Activated CD4-positive, alpha-beta T cell treated with anti-CD3 and anti-CD28 coated beads, Interleukin-2, amount 10 ng/mL, durations not matched to agents 24 days and 14 days (primary cell): ENCODE results near the gene CNGA3. TPM values are rescaled to one million over a fixed set of nuclear protein-coding genes. Genes with fewer than 3 reads are reported as not detected.

Source experiments
- DNase-seq: peaks from one replicate; pipeline ENCODE4 v3.0.0; 2022
- H3K27ac Mint-ChIP-seq: one replicate; pipeline ENCODE4 v1.8.0; 2022; ENCODE audit warnings: mild to moderate bottlenecking, mixed read lengths
- H3K27me3 Mint-ChIP-seq: one replicate; pipeline ENCODE4 v1.8.0; 2022; ENCODE audit warnings: mixed read lengths
- H3K36me3 Mint-ChIP-seq: one replicate; pipeline ENCODE4 v1.8.0; 2022; ENCODE audit warnings: low read depth, mild to moderate bottlenecking, mixed read lengths
- H3K4me1 Mint-ChIP-seq: one replicate; pipeline ENCODE4 v1.8.0; 2021; ENCODE audit warnings: mixed read lengths
- H3K4me3 Mint-ChIP-seq: one replicate; pipeline ENCODE4 v1.8.0; 2022; ENCODE audit warnings: mild to moderate bottlenecking, moderate library complexity, mixed read lengths
- H3K9me3 Mint-ChIP-seq: one replicate; pipeline ENCODE4 v1.8.0; 2021; ENCODE audit warnings: mixed read lengths
- intact Hi-C: fragments of 100-400 bp; cut with micrococcal nuclease; formaldehyde crosslinking; loops from one replicate; pipeline ENCODE4 v1.15.1; 2023
- total RNA-seq: library from RNA; stranded (reverse); gene quantifications from 2 replicates; pipeline ENCODE4 v1.2.3, GENCODE V29; 2022

Gene CNGA3
- total RNA-seq, 1 donor from 2014 or later = not detected

DNA sequence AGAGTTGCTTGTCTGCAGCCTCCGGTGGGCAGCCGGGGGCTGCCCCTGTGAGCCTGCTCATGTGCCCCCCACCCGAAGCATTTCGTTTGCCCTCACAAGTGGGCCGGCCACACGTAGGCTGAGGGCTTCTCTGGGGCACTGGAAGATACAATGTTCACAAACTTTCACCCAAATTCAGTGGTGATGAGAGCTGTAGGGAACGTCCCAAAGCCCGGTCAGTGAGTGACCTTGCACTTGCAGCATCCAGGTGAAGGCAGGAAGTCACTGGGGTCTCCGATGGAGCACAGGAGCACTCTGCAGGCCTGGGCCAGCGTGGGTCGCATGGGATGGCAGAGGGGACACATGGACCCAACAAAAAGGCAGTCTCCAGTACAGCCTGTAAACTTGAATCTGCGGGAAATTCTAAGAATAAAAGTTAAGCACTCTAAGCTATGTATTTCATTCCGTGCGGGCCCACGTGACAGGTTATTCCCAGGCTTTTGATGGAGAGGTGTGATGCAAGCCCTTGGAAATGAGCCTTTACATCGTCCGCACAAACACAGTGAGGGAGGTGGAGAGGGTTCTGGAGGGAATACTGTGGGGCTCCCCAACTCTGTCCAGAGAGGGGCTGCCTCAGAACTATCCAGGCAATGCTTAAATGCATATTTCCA is 42.5 kb downstream of the CNGA3 start:
- no peaks in the 10 kb centered on the region for H3K36me3 Mint-ChIP-seq
- H3K4me3 Mint-ChIP-seq = no peak overlapping the region
- H3K9me3 Mint-ChIP-seq = no peaks in the 10 kb centered on the region
- H3K27me3 Mint-ChIP-seq = peaks cover 8% of the 10 kb centered on the region
- DNase-seq = no peak
- no peak overlapping the region for H3K27ac Mint-ChIP-seq
- intact Hi-C loops = loop anchor here (10.0 kb wide), 1 partner anchor 644 kb away; no protein-coding TSS in a partner anchor
- H3K4me1 Mint-ChIP-seq = peaks cover 3% of the 10 kb centered on the region

DNA sequence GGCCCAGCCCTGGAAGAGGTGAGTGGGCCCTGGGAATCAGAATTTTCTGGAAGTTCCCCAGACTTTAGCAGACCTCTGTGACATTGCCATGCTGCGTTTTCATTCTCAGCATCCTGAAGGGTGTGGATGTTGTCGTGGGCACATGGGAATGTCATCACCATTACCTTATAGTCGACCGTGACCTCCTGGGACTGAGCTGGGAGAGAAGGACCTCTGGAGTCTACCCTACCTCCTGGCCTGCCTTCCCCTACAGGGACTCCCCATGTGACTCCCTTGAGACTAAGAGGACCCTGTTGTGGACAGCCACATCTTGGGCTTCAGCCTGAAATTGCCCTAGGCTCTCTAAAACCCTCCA is 43.0 kb downstream of the CNGA3 start:
- Mint-ChIP-seq H3K27ac (no peak overlapping the region), H3K9me3 (no peaks in the 10 kb centered on the region), H3K36me3 (no peaks in the 10 kb centered on the region), H3K4me3 (no peak overlapping the region), H3K27me3 (peaks cover 8% of the 10 kb centered on the region), H3K4me1 (peaks cover 3% of the 10 kb centered on the region)
- intact Hi-C loops = loop anchor here (10.0 kb wide), 1 partner anchor 644 kb away; no protein-coding TSS in a partner anchor
- no peak for DNase-seq

DNA sequence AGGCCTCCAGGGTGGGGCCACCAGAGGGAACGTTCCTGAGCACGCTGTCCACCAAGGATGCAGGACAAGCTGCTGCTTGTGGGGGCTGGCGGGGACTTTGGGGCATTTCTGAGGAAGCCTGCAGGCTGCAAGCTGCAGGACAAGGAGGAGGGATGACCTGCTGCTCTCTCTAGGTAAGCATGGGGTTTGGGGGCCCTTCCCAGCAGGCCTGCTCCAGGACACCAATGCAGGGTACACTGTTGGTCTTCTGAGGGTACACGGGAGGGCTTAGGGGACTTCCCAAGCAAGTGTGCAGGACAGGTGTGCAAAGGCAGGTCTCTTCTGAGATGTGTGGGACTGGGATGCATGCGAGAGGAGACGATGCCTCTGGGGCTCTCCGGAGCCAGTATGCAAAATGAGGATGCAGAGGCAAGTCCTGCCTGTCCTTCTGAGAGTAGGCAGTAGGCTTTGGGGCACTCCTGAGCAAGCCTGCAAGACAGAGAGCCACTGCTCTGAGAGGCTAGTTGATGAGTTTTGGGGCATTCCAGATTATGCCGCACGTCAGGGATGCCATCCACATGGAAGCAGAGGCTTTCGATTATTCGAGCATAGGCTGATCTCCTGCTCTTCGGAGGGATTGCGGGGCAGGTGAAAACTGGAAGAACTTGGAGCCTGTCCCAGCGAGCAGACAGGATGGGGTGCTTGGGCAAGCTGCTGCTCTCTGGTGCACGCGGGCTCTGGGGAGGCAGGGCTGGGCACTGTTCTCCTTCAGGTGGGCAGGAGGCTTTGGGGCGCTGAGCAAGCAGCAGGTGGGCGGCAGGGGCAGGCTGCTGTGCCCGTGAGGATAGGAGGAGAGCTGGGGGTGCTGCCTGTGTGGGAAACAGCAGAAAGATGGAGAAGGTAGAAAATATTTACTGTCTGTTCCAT is 44.6 kb downstream of the CNGA3 start:
- no peak for DNase-seq
- no peak overlapping the region for H3K27ac Mint-ChIP-seq
- H3K4me3 Mint-ChIP-seq = no peak overlapping the region
- H3K36me3 Mint-ChIP-seq = no peaks in the 10 kb centered on the region
- H3K27me3 Mint-ChIP-seq = peaks cover 5% of the 10 kb centered on the region
- H3K4me1 Mint-ChIP-seq = no peaks in the 10 kb centered on the region
- no peaks in the 10 kb centered on the region for H3K9me3 Mint-ChIP-seq
- intact Hi-C loops = no loop called here

DNA sequence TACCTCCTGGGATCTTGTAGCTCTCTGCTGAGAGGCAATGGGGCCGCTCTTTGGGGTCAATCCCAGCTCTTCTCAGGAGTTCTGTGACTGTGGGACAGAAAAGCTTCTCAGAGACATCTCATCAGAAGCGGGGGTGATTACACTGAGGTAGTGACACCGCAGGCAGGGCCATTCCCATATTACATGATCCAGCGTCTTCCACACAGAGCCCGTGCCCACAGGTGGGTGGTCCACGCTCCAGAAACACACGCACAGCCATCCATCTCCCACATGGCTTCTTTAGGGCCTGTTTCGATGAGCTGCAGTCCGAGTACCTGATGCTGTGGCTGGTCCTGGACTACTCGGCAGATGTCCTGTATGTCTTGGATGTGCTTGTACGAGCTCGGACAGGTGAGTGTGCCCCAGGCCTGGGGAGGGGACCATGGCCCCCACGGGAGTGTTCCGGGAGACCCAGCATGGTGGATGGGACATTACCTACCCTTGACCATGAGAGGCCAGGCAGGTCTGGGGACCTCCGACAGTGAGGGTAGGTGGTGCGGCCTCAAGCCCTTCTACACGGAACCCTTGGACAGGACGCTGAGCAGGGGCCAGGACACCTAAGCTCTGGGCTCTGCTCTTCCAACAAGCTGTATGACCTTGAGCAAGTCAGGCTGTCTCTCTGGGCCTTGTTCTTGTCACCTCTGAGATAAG is 45.5 kb downstream of the CNGA3 start:
- no peaks in the 10 kb centered on the region for H3K36me3 Mint-ChIP-seq
- H3K9me3 Mint-ChIP-seq = no peaks in the 10 kb centered on the region
- no peak overlapping the region for H3K4me3 Mint-ChIP-seq

DNA sequence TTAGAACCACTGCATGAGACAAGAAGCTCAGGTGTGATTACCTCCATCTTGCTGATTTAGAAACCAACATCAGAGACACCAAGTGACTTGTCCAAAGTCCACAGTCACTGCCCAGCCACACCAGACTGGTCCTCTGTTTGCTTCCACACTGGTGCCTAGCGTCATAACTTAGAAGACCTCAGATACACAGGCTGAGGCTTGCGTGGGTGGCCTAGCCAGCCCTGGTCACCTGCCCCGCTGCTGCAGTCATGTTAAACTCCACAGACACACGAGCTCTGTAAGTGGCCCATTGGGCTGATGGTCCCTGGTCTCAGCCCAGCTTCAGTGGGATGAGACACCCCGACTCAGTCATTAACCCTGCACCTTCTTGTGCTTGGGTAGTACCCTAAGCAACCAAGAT is 47.1 kb downstream of the CNGA3 start:
- Mint-ChIP-seq H3K36me3 (no peaks in the 10 kb centered on the region), H3K9me3 (no peaks in the 10 kb centered on the region), H3K27ac (no peak overlapping the region), H3K4me3 (no peak overlapping the region), H3K4me1 (no peaks in the 10 kb centered on the region), H3K27me3 (peaks cover 9% of the 10 kb centered on the region)
- no peak for DNase-seq
- intact Hi-C loops = no loop called here

More for the DNA sequence above, 45.5 kb downstream of the CNGA3 start:
- intact Hi-C loops = no loop called here
- H3K4me1 Mint-ChIP-seq = no peaks in the 10 kb centered on the region
- no peak overlapping the region for H3K27ac Mint-ChIP-seq
- DNase-seq = no peak
- H3K27me3 Mint-ChIP-seq = peaks cover 10% of the 10 kb centered on the region

DNA sequence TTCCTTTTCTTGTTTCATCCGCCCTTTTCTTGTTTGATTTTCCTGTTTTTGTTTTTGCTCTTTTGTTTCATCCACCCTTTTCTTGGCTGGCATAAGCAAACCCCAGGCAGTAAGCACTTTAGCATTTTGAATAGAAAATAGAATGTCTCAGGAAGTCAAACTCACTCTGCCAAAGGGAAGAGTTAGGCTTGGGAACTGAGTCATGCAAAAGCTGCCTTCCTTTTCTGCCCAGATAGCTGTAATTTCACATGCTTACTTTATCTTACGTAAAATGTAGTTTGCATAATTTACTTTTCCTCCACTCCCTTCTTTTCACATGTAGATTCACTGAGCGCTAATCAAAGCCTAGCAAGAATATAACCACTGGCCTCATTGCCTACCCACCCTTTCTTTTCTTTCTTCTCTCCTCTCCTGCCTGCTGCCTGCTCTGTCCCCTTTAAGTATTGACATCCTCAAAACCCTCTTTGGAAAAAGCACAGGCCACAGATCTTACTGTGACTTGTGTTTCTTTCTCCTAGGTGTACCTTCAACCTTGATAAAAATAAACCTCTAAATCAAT is 48.4 kb downstream of the CNGA3 start:
- Mint-ChIP-seq H3K9me3 (no peaks in the 10 kb centered on the region), H3K36me3 (no peaks in the 10 kb centered on the region), H3K27me3 (peaks cover 21% of the 10 kb centered on the region), H3K4me3 (no peak overlapping the region), H3K27ac (no peak overlapping the region), H3K4me1 (no peaks in the 10 kb centered on the region)
- intact Hi-C loops = no loop called here
- DNase-seq = no peak

DNA sequence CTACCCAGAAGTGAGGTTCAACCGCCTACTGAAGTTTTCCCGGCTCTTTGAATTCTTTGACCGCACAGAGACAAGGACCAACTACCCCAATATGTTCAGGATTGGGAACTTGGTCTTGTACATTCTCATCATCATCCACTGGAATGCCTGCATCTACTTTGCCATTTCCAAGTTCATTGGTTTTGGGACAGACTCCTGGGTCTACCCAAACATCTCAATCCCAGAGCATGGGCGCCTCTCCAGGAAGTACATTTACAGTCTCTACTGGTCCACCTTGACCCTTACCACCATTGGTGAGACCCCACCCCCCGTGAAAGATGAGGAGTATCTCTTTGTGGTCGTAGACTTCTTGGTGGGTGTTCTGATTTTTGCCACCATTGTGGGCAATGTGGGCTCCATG is 49.7 kb downstream of the CNGA3 start:
- intact Hi-C loops = no loop called here
- peaks cover 31% of the 10 kb centered on the region for H3K27me3 Mint-ChIP-seq
- H3K9me3 Mint-ChIP-seq = no peaks in the 10 kb centered on the region
- H3K4me1 Mint-ChIP-seq = no peaks in the 10 kb centered on the region
- H3K27ac Mint-ChIP-seq = no peak overlapping the region
- no peaks in the 10 kb centered on the region for H3K36me3 Mint-ChIP-seq
- no peak overlapping the region for H3K4me3 Mint-ChIP-seq
- no peak for DNase-seq

DNA sequence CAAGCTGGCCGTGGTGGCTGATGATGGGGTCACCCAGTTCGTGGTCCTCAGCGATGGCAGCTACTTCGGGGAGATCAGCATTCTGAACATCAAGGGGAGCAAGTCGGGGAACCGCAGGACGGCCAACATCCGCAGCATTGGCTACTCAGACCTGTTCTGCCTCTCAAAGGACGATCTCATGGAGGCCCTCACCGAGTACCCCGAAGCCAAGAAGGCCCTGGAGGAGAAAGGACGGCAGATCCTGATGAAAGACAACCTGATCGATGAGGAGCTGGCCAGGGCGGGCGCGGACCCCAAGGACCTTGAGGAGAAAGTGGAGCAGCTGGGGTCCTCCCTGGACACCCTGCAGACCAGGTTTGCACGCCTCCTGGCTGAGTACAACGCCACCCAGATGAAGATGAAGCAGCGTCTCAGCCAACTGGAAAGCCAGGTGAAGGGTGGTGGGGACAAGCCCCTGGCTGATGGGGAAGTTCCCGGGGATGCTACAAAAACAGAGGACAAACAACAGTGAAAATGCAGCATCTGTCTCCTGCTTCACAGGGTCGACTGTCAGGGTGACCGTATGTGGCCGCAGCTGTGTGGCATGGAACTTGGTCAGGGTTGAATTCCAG is 50.6 kb downstream of the CNGA3 start:
- no peaks in the 10 kb centered on the region for H3K9me3 Mint-ChIP-seq
- no peak for DNase-seq
- H3K4me1 Mint-ChIP-seq = no peaks in the 10 kb centered on the region

DNA sequence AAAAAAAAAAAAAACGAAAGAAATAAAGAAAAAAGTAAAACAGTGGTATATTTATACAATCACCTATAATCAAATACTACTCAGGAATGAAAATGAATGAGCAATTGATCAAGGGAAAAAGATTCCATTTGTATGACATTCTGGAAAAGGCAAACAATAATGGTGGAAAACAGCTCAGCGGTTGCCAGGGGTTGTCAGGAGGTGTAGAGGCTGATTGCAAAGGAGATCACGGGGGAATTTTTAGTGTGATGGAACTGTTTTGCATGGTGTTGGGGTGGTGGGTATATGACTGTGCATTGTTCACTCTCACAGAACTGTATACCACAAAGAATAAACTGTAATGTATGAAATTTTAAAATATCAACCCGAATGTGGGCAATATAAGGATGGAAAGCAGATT is 52.9 kb downstream of the CNGA3 start:
- no peak overlapping the region for H3K27ac Mint-ChIP-seq
- no peaks in the 10 kb centered on the region for H3K9me3 Mint-ChIP-seq
- intact Hi-C loops = no loop called here
- H3K4me3 Mint-ChIP-seq = no peak overlapping the region
- H3K27me3 Mint-ChIP-seq = peaks cover 55% of the 10 kb centered on the region
- no peak for DNase-seq
- H3K36me3 Mint-ChIP-seq = no peaks in the 10 kb centered on the region
- no peaks in the 10 kb centered on the region for H3K4me1 Mint-ChIP-seq

More for the DNA sequence above, 50.6 kb downstream of the CNGA3 start:
- intact Hi-C loops = no loop called here
- Mint-ChIP-seq H3K4me3 (no peak overlapping the region), H3K36me3 (no peaks in the 10 kb centered on the region), H3K27me3 (peaks cover 40% of the 10 kb centered on the region), H3K27ac (no peak overlapping the region)

DNA sequence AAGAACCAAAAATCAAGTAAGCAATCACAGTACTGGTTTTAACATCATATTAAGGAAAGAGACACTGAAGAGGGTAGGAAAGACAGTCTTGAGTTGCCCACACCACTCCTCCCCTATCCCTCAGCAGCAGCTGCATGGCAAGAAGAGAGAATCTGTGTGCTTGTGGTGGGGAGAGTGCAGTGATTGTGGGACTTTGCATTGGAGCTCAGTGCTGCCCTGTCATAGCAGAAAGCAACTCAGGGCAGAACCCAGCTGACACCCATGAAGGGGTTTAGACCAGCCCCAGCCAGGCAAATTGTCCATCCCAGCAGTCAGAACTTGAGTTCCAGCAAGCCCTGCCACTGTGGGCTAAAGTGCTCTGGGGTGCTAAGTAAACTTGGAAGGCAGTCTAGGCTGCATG is 57.6 kb downstream of the CNGA3 start:
- Mint-ChIP-seq H3K4me1 (no peaks in the 10 kb centered on the region), H3K4me3 (no peak overlapping the region), H3K36me3 (no peaks in the 10 kb centered on the region), H3K9me3 (no peaks in the 10 kb centered on the region), H3K27me3 (peaks cover 49% of the 10 kb centered on the region), H3K27ac (no peak overlapping the region)
- intact Hi-C loops = no loop called here
- DNase-seq = no peak

DNA sequence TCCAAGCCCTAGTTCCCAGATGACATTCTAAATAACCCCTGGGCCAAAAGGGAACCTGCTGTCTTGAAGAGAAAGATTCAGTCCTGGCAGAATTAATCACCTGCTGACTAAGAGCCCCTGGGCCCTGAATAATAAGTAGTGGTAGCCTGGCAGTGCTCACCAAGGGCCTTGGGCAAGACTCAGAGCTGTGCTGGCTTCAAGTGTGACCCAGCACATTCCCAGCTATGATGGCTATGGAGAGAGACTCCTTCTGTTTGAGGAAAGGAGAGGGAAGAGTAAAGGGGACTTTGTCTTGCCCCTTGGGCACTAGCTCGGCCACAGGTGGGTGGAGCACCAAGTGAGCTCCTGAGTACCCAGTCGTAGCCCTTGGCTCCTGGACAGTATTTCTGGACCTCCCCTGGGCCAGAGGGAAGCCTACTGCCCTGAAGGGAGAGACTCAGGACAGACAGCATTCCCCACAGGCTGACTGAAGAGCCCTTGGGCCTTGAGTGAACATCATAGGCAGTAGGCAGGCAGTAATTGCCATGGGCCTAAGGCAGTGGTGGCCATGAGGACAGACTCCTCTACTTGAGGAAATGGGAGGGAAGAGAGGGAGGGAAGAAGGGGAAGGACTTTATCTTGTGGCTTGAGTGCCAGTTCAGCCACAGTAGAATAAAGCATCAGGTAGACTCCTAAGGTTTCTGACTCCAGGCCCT is 58.4 kb downstream of the CNGA3 start:
- Mint-ChIP-seq H3K36me3 (no peaks in the 10 kb centered on the region), H3K9me3 (no peaks in the 10 kb centered on the region), H3K4me1 (no peaks in the 10 kb centered on the region), H3K4me3 (no peak overlapping the region), H3K27me3 (peaks cover 42% of the 10 kb centered on the region), H3K27ac (no peak overlapping the region)
- no peak for DNase-seq
- intact Hi-C loops = no loop called here

DNA sequence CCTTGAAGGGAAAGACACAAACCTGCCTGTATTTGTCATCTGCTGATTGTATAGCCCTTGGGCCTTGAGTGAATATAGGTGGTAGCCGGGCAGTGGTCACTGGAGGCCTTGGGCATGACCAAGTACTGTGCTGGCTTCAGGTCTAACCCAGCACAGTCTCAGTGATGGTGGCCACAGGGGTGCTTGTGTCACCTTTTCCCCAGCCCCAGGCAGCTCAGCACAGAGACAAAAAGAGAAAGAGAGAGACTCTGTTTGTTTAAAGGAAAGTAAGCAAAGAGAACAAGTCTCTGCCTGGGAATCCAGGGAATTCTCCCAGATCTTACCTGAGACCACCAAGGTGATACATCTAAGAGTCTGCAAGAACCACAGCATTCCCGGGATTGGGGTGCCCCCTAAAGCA is 59.0 kb downstream of the CNGA3 start:
- Mint-ChIP-seq H3K4me1 (no peaks in the 10 kb centered on the region), H3K36me3 (no peaks in the 10 kb centered on the region), H3K27ac (no peak overlapping the region), H3K27me3 (peaks cover 41% of the 10 kb centered on the region), H3K4me3 (no peak overlapping the region), H3K9me3 (no peaks in the 10 kb centered on the region)
- no peak for DNase-seq
- intact Hi-C loops = no loop called here

DNA sequence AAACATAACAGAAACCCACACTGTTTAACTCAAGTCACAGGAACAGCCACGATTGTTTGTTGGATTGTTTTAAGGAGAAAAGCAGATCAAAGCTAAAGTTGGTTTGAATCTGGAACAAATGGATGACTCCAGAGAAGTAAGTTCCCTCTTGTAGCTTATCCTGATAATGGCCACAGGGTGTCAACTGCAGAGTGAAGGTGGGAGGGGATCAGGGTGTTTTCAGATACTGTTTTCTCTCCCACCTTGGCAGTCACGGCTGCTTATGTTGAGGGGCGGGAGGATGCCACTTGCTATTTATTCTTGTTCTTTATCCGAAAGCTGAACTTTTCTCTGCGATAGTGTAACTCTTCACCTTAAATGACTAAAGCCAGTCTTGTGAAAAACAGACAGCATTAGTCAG is 61.9 kb downstream of the CNGA3 start:
- peaks cover 6% of the 10 kb centered on the region for H3K4me1 Mint-ChIP-seq
- peaks cover 20% of the 10 kb centered on the region for H3K27me3 Mint-ChIP-seq
- H3K4me3 Mint-ChIP-seq = no peak overlapping the region
- no peak for DNase-seq
- no peaks in the 10 kb centered on the region for H3K9me3 Mint-ChIP-seq
- intact Hi-C loops = no loop called here
- H3K36me3 Mint-ChIP-seq = no peaks in the 10 kb centered on the region
- H3K27ac Mint-ChIP-seq = no peak overlapping the region
